ENCODE results near the gene CEP44.

GRCh38 chr4:174279433-174280155 is 4.1 kb upstream of the CEP44 start:
- TF ChIP-seq EZH2 (IDR thresholded peaks at IDR 0.05) (no peak), POLR2A (IDR thresholded peaks at IDR 0.05; ENCODE audit: borderline replicate concordance, extremely low read depth, insufficient read depth, insufficient read length) (no peak), ZNF274 (IDR thresholded peaks at IDR 0.05; ENCODE audit: low read depth, low read length) (no peak), YY1 (IDR thresholded peaks at IDR 0.05; ENCODE audit: extremely low read depth, insufficient replicate concordance, low read depth, low read length) (no peak), CTCF (IDR thresholded peaks at IDR 0.05 in 2 of 3, conservative IDR thresholded peaks at IDR 0.05 in 1 of 3; ENCODE audit: borderline replicate concordance in 1 of 3, insufficient read depth in 1 of 3, low read depth in 2 of 3, low read length in 2 of 3) (no peak), SP1 (IDR thresholded peaks at IDR 0.05; ENCODE audit: low read depth) (no peak)
